Liver (tissue), 9 donors: ENCODE measurements around the gene STK32C. TPM values are rescaled to one million over a fixed set of nuclear protein-coding genes. Genes with fewer than 3 reads are reported as not detected.

Source experiments
- DNase-seq: peaks from one replicate; pipeline ENCODE4 v3.0.0-alpha.2; 2017; ENCODE audit warnings: low spot score
- H3K27ac ChIP-seq, 2 donors: one replicate each; pipeline ENCODE4 v1.7.0; 2013; ENCODE audit warnings: inconsistent platforms in 2 of 2, low read length in 2 of 2, control low read depth in 1 of 2, low read depth in 1 of 2, mild to moderate bottlenecking in 1 of 2
- H3K27me3 ChIP-seq, 4 donors: one replicate each; pipeline versions ENCODE4 v1.6.1 to v1.7.0; 2013; ENCODE audit warnings: low read length in 3 of 4, inconsistent platforms in 1 of 4, mild to moderate bottlenecking in 1 of 4, moderate library complexity in 1 of 4; ENCODE audit not compliant: control insufficient read depth in 4 of 4, insufficient read depth in 4 of 4
- H3K36me3 ChIP-seq, 4 donors: one replicate each; pipeline versions ENCODE4 v1.6.1 to v1.7.0; 2013; ENCODE audit warnings: low read length in 3 of 4, mild to moderate bottlenecking in 3 of 4, low read depth in 1 of 4, moderate library complexity in 1 of 4; ENCODE audit not compliant: control insufficient read depth in 4 of 4, insufficient read depth in 3 of 4
- H3K4me1 ChIP-seq, 4 donors: one replicate each; pipeline versions ENCODE4 v1.6.1 to v1.7.0; 2013; ENCODE audit warnings: low read length in 3 of 4, mild to moderate bottlenecking in 3 of 4, moderate library complexity in 1 of 4; ENCODE audit not compliant: control insufficient read depth in 4 of 4, insufficient read depth in 4 of 4
- H3K4me3 ChIP-seq, 3 donors: one replicate each; pipeline versions ENCODE4 v1.6.1 to v1.7.0; 2013; ENCODE audit warnings: low read length in 3 of 3, control low read depth in 1 of 3, low read depth in 1 of 3, mild to moderate bottlenecking in 1 of 3
- H3K9ac ChIP-seq, 2 donors: one replicate each; pipeline ENCODE4 v1.7.0; 2013; ENCODE audit warnings: low read length in 2 of 2, mild to moderate bottlenecking in 2 of 2, moderate library complexity in 2 of 2, control low read depth in 1 of 2, low read depth in 1 of 2
- H3K9me3 ChIP-seq, 4 donors: one replicate each; pipeline versions ENCODE4 v1.6.1 to v1.7.0; 2013; ENCODE audit warnings: low read length in 3 of 4; ENCODE audit not compliant: control insufficient read depth in 4 of 4
- ATF3 ChIP-seq: IDR thresholded peaks from 2 replicates; pipeline ENCODE4 v1.6.1; 2016; ENCODE audit warnings: antibody characterized with exemption
- CTCF ChIP-seq: fragments of 150-350 bp; IDR thresholded peaks from 2 replicates; pipeline ENCODE4 v1.5.1; 2017; ENCODE audit warnings: improper control_type of control experiment, low read depth, low read length; ENCODE audit not compliant: missing input control
- EGR1 ChIP-seq, 2 donors: IDR thresholded peaks; 2 replicates each; pipeline ENCODE4 v1.6.1; 2016 to 2018; ENCODE audit warnings: antibody characterized with exemption in 2 of 2, low read depth in 2 of 2
- FOXA1 ChIP-seq: IDR thresholded peaks from 2 replicates; pipeline ENCODE4 v1.6.1; 2016; ENCODE audit warnings: antibody characterized with exemption
- FOXA2 ChIP-seq: IDR thresholded peaks from 2 replicates; pipeline ENCODE4 v1.6.1; 2016; ENCODE audit warnings: antibody characterized with exemption
- GABPA ChIP-seq, 2 donors: IDR thresholded peaks in 1 of 2; conservative IDR thresholded peaks in 1 of 2; 2 replicates each; pipeline ENCODE4 v1.6.1; 2016; ENCODE audit warnings: antibody characterized with exemption in 2 of 2, mild to moderate bottlenecking in 1 of 2, moderate library complexity in 1 of 2
- HNF4A ChIP-seq, 2 donors: conservative IDR thresholded peaks; 2 replicates each; pipeline ENCODE4 v1.6.1; 2016; ENCODE audit warnings: antibody characterized with exemption in 2 of 2, mild to moderate bottlenecking in 2 of 2
- HNF4G ChIP-seq: IDR thresholded peaks from 2 replicates; pipeline ENCODE4 v1.6.1; 2016; ENCODE audit warnings: antibody characterized with exemption
- JUND ChIP-seq, 2 donors: IDR thresholded peaks; 2 replicates each; pipeline ENCODE4 v1.6.1; 2016; ENCODE audit warnings: antibody characterized with exemption in 2 of 2
- MAX ChIP-seq: IDR thresholded peaks from 2 replicates; pipeline ENCODE4 v1.6.1; 2016; ENCODE audit warnings: antibody characterized with exemption
- NR2F2 ChIP-seq: IDR thresholded peaks from 2 replicates; pipeline ENCODE4 v1.6.1; 2016; ENCODE audit warnings: antibody characterized with exemption
- RAD21 ChIP-seq, 2 donors: IDR thresholded peaks; 2 replicates each; pipeline ENCODE4 v1.6.1; 2016; ENCODE audit warnings: antibody characterized with exemption in 2 of 2, mild to moderate bottlenecking in 2 of 2
- REST ChIP-seq: IDR thresholded peaks from 2 replicates; pipeline ENCODE4 v1.6.1; 2016; ENCODE audit warnings: antibody characterized with exemption, mild to moderate bottlenecking
- RXRA ChIP-seq, 2 donors: IDR thresholded peaks; 2 replicates each; pipeline ENCODE4 v1.6.1; 2017 to 2018; ENCODE audit warnings: antibody characterized with exemption in 2 of 2, mild to moderate bottlenecking in 1 of 2
- SP1 ChIP-seq: IDR thresholded peaks from 2 replicates; pipeline ENCODE4 v1.6.1; 2018; ENCODE audit warnings: antibody characterized with exemption, mild to moderate bottlenecking
- TAF1 ChIP-seq: conservative IDR thresholded peaks from 2 replicates; pipeline ENCODE4 v1.6.1; 2016; ENCODE audit warnings: antibody characterized with exemption, mild to moderate bottlenecking
- YY1 ChIP-seq: IDR thresholded peaks from 2 replicates; pipeline ENCODE4 v1.6.1; 2016; ENCODE audit warnings: antibody characterized with exemption, mild to moderate bottlenecking
- ZBTB33 ChIP-seq: IDR thresholded peaks from 2 replicates; pipeline ENCODE4 v1.6.1; 2016; ENCODE audit warnings: antibody characterized with exemption
- WGBS: extraction: QIAGEN DNeasy Blood & Tissue Kit; methylation state at CpG from one replicate; pipeline ENCODE4 v1.1.7; 2013; 5-methylcytosine and 5-hydroxymethylcytosine counted together
- polyA plus RNA-seq, 2 donors: library from polyadenylated mRNA; stranded (reverse) in 1 of 2; unstranded in 1 of 2; fragments of 200-250 nt in 1 of 2; fragments of >200 nt in 1 of 2; fragmentation: Nextera tagmentation in 1 of 2; extraction: Ambion mirVana in 1 of 2; gene quantifications; one replicate each; pipeline versions ENCODE4 v1.2.1 to v1.2.3, GENCODE V29; 2013 to 2015
- total RNA-seq, 2 donors: library from RNA; depleted of rRNA; stranded (reverse); fragments of >200 nt; gene quantifications; one replicate each; pipeline ENCODE4 v1.2.3, GENCODE V29; 2014
- donor health status: healthy.
- donor health status: healthy.
- donor health status: healthy.
- donor health status: healthy.
- donor health status: healthy.

The STK32C gene
- total and polyA plus RNA-seq, 4 donors, result 1.8 to 4.6 (median 2.2) TPM

- H3K27me3 ChIP-seq, result no peaks in the 10 kb centered on the region
- H3K27ac ChIP-seq, result no peak overlapping the region
- H3K4me3 ChIP-seq, result no peak overlapping the region
- 65% methylated on average over 4 of the region's 4 CpGs for WGBS
- peaks cover 0 to 2% (median 0%) of the 10 kb centered on the region in 4 donors for H3K36me3 ChIP-seq
- H3K9ac ChIP-seq, result no peak overlapping the region
- peaks cover 0 to 7% (median 2%) of the 10 kb centered on the region in 4 donors for H3K9me3 ChIP-seq
- no peaks in the 10 kb centered on the region for H3K4me1 ChIP-seq
- no peak for DNase-seq
- TF ChIP-seq RXRA (IDR thresholded peaks at IDR 0.05) (no peak), NR2F2 (no peak), TAF1 (no peak), HNF4G (no peak), ATF3 (no peak), HNF4A (conservative IDR thresholded peaks at IDR 0.05) (no peak), YY1 (no peak), ZBTB33 (no peak), JUND (IDR thresholded peaks at IDR 0.05) (no peak), REST (no peak), FOXA1 (no peak), FOXA2 (no peak), GABPA (IDR thresholded peaks at IDR 0.05 in 1 of 2, conservative IDR thresholded peaks at IDR 0.05 in 1 of 2) (no peak), EGR1 (IDR thresholded peaks at IDR 0.05; ENCODE audit: low read depth in 2 of 2) (no peak), RAD21 (IDR thresholded peaks at IDR 0.05) (no peak)
These were observed 93.8 kb downstream of the STK32C start for GRCh38 chr10:132213917-132214316.

- 84% methylated on average over 9 of the region's 9 CpGs for WGBS
- H3K4me1 ChIP-seq, result no peaks in the 10 kb centered on the region
- peaks cover 0 to 2% (median 0%) of the 10 kb centered on the region in 4 donors for H3K36me3 ChIP-seq
- no peaks in the 10 kb centered on the region for H3K27me3 ChIP-seq
- DNase-seq, result no peak
- H3K9ac ChIP-seq, result no peak overlapping the region
- no peak overlapping the region for H3K27ac ChIP-seq
- H3K9me3 ChIP-seq, result peaks cover 0 to 7% (median 2%) of the 10 kb centered on the region in 4 donors
- no peak overlapping the region for H3K4me3 ChIP-seq
- TF ChIP-seq SP1 (no peak), YY1 (no peak), ZBTB33 (no peak), EGR1 (IDR thresholded peaks at IDR 0.05; ENCODE audit: low read depth in 2 of 2) (no peak), TAF1 (no peak), GABPA (IDR thresholded peaks at IDR 0.05 in 1 of 2, conservative IDR thresholded peaks at IDR 0.05 in 1 of 2) (no peak), RAD21 (IDR thresholded peaks at IDR 0.05) (no peak), ATF3 (no peak), CTCF (no peak), RXRA (IDR thresholded peaks at IDR 0.05) (no peak), NR2F2 (no peak), JUND (IDR thresholded peaks at IDR 0.05) (no peak), MAX (no peak), REST (no peak), FOXA2 (no peak)
These were observed 94.9 kb downstream of the STK32C start for GRCh38 chr10:132212816-132213215.
